ENCODE data around the gene REC8.

The REC8 gene, protein sequence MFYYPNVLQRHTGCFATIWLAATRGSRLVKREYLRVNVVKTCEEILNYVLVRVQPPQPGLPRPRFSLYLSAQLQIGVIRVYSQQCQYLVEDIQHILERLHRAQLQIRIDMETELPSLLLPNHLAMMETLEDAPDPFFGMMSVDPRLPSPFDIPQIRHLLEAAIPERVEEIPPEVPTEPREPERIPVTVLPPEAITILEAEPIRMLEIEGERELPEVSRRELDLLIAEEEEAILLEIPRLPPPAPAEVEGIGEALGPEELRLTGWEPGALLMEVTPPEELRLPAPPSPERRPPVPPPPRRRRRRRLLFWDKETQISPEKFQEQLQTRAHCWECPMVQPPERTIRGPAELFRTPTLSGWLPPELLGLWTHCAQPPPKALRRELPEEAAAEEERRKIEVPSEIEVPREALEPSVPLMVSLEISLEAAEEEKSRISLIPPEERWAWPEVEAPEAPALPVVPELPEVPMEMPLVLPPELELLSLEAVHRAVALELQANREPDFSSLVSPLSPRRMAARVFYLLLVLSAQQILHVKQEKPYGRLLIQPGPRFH

DNA sequence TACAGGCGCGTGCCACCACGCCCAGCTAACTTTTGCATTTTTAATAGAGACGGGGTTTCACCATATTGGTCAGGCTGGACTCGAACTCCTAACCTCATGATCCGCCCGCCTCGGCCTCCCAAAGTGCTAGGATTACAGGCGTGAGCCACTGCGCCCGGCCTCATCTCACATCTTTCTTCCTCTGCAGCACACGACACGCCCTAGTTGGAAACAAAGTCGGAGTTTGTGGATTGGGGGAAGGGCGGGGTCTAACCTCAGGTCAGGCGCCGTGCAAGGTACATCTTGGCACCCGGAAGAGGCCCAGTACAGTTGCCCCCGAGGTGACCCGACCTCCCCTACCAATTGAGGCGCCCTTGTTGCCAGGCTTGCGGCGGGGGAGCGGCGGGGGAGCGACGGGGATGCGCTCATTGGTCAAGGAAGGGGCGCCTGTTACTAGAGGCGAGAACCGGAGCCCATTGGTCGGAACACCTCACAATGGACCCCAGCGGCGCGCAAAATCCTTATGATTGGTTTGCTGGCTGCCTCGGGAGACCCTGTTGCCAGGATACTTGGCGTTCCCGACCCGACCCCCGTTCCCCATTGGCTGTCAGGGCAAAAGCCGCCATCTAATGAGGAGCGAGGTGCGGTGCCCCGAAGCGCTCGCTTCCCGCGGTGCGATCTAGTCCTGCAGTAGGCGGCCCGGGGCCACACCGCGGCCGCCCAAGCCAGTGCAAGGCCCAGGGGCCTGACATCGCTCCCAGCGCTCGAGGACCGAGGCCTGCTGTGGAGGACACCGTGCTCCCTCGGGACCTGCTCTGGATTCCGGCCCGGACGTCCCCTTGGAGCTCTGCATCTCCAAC is at the start of gene REC8:
TSS of gene REC8 (plus strand) at position 659 of the 839 bp plus-strand sequence. CDS start 473 bp downstream, outside the sequence.
- peak; percentile 100 for DNase-seq

DNA sequence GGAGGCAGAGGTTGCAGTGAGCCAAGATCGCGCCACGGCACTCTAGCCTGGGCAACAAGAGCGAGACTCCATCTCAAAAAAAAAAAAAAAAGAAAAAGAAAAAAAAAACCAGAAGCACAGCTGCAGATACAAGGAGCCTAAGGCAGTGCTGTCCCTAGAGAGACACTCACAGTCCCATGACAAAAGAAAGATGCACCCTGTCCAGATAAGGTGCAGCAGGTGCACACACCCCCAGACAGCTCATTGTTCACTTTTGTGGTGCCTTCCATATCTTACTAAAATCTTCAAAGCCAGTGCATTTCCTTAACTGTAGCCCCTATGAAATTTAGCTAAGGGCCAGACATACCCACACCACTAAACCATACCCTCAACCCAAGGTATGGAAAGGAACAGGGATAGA is 49.5 kb upstream of the REC8 start:
- no peak for DNase-seq

- DNase-seq: no peak
These were observed 49.0 kb upstream of the REC8 start for GRCh38 chr14:24122898-24123297.

GRCh38 chr14:24123424-24124417 is 48.2 kb upstream of the REC8 start:
- DNase-seq: no peak

DNA sequence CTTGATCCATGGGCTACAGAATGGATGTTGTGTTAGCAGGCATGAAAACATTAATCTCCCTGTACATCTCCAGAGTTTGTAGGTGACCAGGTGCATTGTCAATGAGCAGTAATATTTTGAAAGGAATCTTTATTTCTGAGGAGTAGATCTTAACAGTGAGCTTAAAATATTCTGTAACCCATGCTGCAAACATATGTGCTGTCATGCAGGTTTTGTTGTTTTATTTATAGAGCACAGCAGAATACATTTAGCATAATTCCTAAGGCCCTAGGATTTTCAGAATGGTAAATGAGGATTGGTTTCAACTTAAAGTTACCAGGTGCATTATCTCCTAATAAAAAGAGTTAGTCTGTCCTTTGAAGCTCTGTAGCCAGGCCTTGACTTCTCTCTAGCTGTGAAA is 44.9 kb upstream of the REC8 start:
- DNase-seq: no peak

DNA sequence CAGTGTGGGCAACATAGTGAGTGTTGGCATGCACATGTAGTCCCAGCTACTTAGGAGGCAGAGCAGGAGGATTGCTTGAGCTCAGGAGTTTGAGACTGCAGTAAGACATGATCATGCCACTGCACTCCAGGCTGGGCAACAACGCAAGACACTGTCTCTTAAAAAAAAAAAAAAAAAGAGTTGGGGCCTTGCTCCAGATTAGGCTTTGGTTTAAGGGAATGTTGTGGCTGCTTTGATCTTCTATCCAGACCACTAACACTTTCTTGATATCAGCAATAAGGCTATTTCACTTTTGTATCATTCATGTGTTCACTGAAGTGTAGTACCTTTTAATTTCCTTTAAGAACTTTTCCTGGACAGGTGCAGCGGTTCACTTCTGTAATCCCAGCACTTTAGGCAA is 44.2 kb upstream of the REC8 start:
- no peak for DNase-seq

- DNase-seq: no peak
These were observed 42.4 kb upstream of the REC8 start for GRCh38 chr14:24129410-24129998.

GRCh38 chr14:24130380-24130716 is 41.5 kb upstream of the REC8 start, which contains the start of gene FITM1:
FITM1 (plus strand) TSS chr14:24130659; CDS start chr14:24131564, 905 bp downstream.
- no peak for DNase-seq

GRCh38 chr14:24130717-24131548 is 40.9 kb upstream of the REC8 start:
- no peak for DNase-seq

- DNase-seq: no peak
These were observed 40.3 kb upstream of the REC8 start for GRCh38 chr14:24131549-24131966.

DNA sequence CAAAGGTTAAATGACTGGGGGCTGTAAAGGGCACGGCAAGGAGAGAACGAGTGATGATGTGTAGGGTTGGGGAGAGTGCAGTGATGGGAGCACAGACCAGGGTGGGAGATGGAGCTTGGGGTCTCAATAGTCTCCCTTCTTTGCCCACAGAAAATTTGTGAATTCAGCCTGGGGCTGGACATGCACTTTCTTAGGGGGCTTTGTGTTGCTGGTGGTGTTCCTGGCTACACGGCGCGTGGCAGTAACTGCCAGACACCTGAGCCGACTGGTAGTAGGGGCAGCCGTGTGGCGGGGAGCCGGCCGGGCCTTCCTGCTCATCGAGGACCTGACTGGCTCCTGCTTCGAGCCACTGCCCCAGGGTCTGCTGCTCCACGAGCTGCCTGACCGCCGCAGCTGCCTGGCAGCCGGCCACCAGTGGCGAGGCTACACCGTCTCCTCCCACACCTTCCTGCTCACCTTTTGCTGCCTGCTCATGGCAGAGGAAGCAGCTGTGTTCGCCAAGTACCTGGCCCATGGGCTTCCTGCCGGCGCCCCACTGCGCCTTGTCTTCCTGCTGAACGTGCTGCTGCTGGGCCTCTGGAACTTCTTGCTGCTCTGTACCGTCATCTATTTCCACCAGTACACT is 39.7 kb upstream of the REC8 start:
- DNase-seq: no peak

DNA sequence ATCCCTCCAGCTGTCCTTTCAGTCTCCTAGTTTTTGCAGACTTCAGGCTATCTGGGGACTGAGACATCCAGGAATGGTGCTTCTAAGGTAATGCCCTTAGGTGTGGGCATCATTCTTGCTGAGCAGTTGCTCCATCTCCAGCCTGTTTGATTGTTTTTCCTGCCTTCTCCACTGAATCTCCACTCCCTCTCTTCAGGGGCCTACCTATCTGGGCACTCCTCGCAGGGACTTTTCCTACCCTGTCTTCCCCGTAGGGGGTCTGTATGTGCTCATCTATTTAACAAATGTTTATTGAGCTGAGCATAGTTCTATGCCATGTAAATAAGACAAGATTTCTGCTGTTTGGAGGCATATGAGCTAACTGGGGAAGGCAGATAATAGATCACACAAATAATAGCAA is 38.9 kb upstream of the REC8 start:
- DNase-seq: no peak

GRCh38 chr14:24133735-24134134 is 38.1 kb upstream of the REC8 start:
- DNase-seq: no peak

GRCh38 chr14:24135584-24135833 is 36.4 kb upstream of the REC8 start:
- DNase-seq: no peak

DNA sequence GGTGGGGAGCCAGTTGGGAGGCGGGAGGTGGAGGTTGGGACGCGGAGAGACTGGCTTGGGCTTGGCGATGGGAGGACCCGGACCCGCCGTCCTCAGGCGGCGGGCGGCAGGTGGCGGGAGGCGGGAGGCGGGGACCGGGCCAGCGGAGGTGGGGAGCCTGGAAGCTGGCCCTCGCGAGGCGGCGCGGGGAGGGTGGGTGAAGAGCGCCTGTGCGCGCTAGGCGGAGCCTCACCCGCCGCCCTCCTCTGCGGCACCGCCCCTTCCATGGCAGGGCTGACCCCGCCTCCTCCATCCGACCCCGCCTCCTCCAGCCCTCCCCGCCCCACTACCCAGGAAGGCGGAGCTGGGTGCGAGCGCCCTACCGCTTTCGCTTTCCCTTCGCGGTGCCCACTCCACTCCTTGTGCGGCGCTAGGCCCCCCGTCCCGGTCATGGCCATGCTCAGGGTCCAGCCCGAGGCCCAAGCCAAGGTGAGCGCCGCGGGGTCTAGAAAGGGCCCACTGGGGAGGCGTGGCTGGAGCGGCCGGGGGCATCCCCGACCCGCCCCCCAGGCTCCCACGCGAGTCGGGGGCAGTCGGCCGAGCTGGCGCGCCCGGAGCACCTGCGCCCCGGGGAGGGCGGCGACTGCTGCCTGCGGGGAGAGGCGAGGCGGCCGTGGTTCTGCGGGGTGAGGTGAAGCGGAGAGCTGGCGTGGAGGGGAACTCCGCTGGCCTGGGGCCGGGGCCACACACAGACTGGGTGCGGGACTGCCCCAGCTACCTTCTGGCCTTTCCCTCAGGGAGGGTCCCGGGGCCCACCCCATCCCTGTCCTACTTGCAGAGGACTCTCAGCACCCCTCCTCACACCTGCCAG is 35.8 kb upstream of the REC8 start, which contains the start of gene PSME1:
TSS of gene PSME1 (plus strand) at position 361 of the 850 bp plus-strand sequence. CDS start at position 430, 69 bp downstream.
- DNase-seq: peak; percentile 91

- no peak for DNase-seq
These were observed 35.0 kb upstream of the REC8 start for GRCh38 chr14:24136684-24137528.

- no peak for DNase-seq
These were observed 34.1 kb upstream of the REC8 start for GRCh38 chr14:24137529-24138395.

Measured in NCI-H2171 treated with DMSO at 0.1 percent for 48 hours (cell line).